Lower leg skin (tissue), 4 donors: ENCODE data around the gene B4GALT6. TPM values are rescaled to one million over a fixed set of nuclear protein-coding genes. Genes with fewer than 3 reads are reported as not detected.

Experiments used
- DNase-seq, 2 donors: peaks; one replicate each; pipeline ENCODE4 v3.0.0-alpha.2; 2019; ENCODE audit warnings: low spot score in 2 of 2
- H3K4me3 ChIP-seq: fragments of 200-600 bp; sonication (generic); 2 replicates; pipeline ENCODE4 v1.5.1; 2017; ENCODE audit warnings: mild to moderate bottlenecking, low read depth; ENCODE audit not compliant: poor library complexity, severe bottlenecking
- POLR2A ChIP-seq, 2 donors: fragments of 450-650 bp; IDR thresholded peaks; one replicate each; pipeline ENCODE4 v1.6.1; 2016 to 2017; ENCODE audit warnings: antibody characterized with exemption in 2 of 2, mild to moderate bottlenecking in 1 of 2, moderate library complexity in 1 of 2
- WGBS, 2 donors: methylation state at CpG; one replicate each; pipeline ENCODE4 v1.1.5; 2018; 5-methylcytosine and 5-hydroxymethylcytosine counted together
- intact Hi-C: fragments of 100-400 bp; cut with DNase I; formaldehyde crosslinking; loops from one replicate; pipeline ENCODE4 v1.15.0; 2023; ENCODE audit warnings: low total_unique reads
- total RNA-seq, 4 donors: library from RNA; depleted of rRNA; stranded (reverse); fragments of >200 nt; gene quantifications; one replicate each; pipeline ENCODE4 v1.1.0, GENCODE V29; 2016
- TF ChIP-seq, protein P1 (sequence below), 3 donors: fragments of 450-650 bp; IDR thresholded peaks; one replicate each; pipeline ENCODE4 v1.5.1; 2016; ENCODE audit warnings: antibody characterized with exemption in 3 of 3, mild to moderate bottlenecking in 3 of 3, moderate library complexity in 2 of 3

Gene B4GALT6
- total RNA-seq, 4 donors from 2014 or later, result 1.3 to 2.1 (median 1.6) TPM

- 75 to 80% methylated on average over 10 of the region's 10 CpGs for WGBS, 2 donors
- intact Hi-C loops, result no loop called here
These were observed 25.5 kb downstream of the B4GALT6 start for GRCh38 chr18:31658670-31659575.

DNA sequence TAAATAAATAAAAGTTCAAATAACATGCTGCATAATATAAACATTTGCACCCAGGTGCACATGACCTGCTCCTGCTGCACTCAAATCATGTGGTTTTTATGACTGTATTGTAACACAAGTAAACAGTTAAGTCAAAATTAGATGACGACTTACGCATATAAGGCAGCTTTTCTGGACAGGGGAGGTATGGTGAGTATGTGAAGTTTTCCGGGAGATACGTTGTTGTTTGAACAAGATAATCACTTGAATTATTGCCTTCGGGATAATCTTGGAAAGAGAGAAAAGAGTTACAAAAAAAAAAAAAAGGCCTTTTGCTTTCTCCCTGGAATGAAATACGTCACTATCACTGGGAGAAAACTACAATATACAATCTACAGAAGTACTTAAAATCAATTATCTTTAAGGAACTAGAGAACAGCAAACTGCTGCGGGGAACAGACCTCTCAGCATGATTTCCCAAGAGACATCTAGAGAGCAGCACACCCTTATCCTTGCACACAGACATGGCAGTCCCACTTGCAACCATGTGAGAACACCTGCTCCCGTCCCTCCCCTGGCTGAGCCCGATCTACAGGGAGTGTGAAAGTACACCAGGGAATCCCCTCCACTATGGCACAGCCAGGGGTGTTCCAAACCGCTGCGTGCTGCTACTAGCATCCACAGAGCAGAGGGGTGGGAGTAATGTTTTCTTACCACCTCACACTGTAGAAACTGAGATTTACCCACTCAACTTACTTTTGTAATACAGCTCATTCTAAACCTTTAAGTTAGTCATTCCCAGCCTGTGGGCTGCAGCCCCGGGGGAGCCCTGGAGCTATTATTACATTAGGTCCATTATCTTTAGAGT lies 26.3 kb downstream of the B4GALT6 start:
- intact Hi-C loops, result no loop called here
- DNase-seq, result no peak
- H3K4me3 ChIP-seq, result no peak overlapping the region
- no peak for TF ChIP-seq POLR2A (IDR thresholded peaks at IDR 0.05)
- TF ChIP-seq, protein P1, sequence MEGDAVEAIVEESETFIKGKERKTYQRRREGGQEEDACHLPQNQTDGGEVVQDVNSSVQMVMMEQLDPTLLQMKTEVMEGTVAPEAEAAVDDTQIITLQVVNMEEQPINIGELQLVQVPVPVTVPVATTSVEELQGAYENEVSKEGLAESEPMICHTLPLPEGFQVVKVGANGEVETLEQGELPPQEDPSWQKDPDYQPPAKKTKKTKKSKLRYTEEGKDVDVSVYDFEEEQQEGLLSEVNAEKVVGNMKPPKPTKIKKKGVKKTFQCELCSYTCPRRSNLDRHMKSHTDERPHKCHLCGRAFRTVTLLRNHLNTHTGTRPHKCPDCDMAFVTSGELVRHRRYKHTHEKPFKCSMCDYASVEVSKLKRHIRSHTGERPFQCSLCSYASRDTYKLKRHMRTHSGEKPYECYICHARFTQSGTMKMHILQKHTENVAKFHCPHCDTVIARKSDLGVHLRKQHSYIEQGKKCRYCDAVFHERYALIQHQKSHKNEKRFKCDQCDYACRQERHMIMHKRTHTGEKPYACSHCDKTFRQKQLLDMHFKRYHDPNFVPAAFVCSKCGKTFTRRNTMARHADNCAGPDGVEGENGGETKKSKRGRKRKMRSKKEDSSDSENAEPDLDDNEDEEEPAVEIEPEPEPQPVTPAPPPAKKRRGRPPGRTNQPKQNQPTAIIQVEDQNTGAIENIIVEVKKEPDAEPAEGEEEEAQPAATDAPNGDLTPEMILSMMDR (IDR thresholded peaks at IDR 0.05), result no peak
- 73 to 86% methylated on average over 12 of the region's 12 CpGs for WGBS, 2 donors

More at GRCh38 chr18:31658670-31659575, 25.5 kb downstream of the B4GALT6 start:
- no peak for DNase-seq
- H3K4me3 ChIP-seq, result no peak overlapping the region
- TF ChIP-seq, protein P1 (IDR thresholded peaks at IDR 0.05), result no peak
- TF ChIP-seq POLR2A (IDR thresholded peaks at IDR 0.05), result no peak

DNA sequence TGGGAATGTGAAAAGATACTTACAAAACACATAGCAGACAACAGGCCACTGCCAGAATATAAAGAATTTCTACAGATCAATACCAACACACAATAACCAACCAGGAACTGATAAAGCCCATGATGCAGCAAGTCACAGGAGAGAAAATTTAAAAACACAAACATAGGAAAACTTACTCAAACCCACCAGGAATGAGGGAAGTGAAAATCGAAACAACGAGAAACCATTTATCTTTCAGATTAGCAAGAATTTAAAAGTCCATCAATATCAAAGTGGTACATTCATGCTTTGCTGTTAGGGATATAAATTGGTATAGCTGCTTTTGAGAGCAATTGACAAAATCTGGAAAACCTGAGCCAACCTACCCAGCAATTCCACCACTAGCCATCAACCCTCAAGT lies 27.6 kb downstream of the B4GALT6 start:
- TF ChIP-seq, protein P1 (IDR thresholded peaks at IDR 0.05), result no peak
- no peak for TF ChIP-seq POLR2A (IDR thresholded peaks at IDR 0.05)
- 86 to 96% methylated on average over 2 of the region's 2 CpGs for WGBS, 2 donors
- no peak for DNase-seq
- no peak overlapping the region for H3K4me3 ChIP-seq
- intact Hi-C loops, result no loop called here

DNA sequence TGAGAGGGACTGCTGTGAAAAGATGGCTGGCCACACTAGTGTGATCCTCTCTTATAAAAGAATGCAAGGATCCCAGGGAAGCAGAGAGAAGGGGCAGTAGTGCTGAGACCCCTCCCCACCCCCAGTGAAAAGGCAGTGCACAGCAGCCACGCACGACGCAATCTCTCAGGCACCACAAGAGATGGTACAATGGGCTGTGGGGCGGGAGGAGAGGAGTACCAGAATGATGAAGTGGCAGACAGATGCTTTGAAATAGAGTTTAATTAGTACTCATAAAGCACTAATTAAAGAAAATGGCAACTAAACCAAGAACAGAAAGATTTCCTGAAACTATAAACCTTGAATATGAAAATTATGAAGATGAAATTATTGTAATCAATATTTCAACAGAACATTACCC lies 29.0 kb downstream of the B4GALT6 start:
- WGBS, 2 donors, result 67 to 69% methylated on average over 4 of the region's 4 CpGs

GRCh38 chr18:31652877-31653276 lies 31.5 kb downstream of the B4GALT6 start:
- TF ChIP-seq, protein P1 (IDR thresholded peaks at IDR 0.05), result no peak
- TF ChIP-seq POLR2A (IDR thresholded peaks at IDR 0.05), result no peak
- H3K4me3 ChIP-seq, result no peak overlapping the region
- DNase-seq, result no peak
- 92 to 93% methylated on average over 3 of the region's 3 CpGs for WGBS, 2 donors
- intact Hi-C loops, result no loop called here

More for the DNA sequence above, 29.0 kb downstream of the B4GALT6 start:
- intact Hi-C loops, result no loop called here
- no peak overlapping the region for H3K4me3 ChIP-seq
- no peak for DNase-seq
- TF ChIP-seq POLR2A (IDR thresholded peaks at IDR 0.05), result no peak
- TF ChIP-seq, protein P1 (IDR thresholded peaks at IDR 0.05), result no peak
